H9 (cell line): ENCODE measurements around the gene SPINT3. TPM values are rescaled to one million over a fixed set of nuclear protein-coding genes. Genes with fewer than 3 reads are reported as not detected.

ENCODE experiments used
- DNase-seq: peaks from one replicate; pipeline ENCODE4 v3.0.0-alpha.2; 2017
- H2AFZ ChIP-seq: one replicate; pipeline ENCODE4 v1.6.1; 2013; ENCODE audit warnings: mild to moderate bottlenecking, low read length, control low read depth, moderate library complexity
- H2AK5ac ChIP-seq: 2 replicates; pipeline ENCODE4 v1.6.1; 2013; ENCODE audit warnings: low read length, control low read depth, mixed read lengths; ENCODE audit not compliant: insufficient read length
- H2BK120ac ChIP-seq: one replicate; pipeline ENCODE4 v1.6.1; 2013; ENCODE audit warnings: low read depth, mild to moderate bottlenecking, low read length, control low read depth, inconsistent platforms; ENCODE audit not compliant: poor library complexity, severe bottlenecking
- H2BK12ac ChIP-seq: 2 replicates; pipeline ENCODE4 v1.6.1; 2013; ENCODE audit warnings: low read length, control low read depth, mixed read lengths, low read depth; ENCODE audit not compliant: insufficient read length
- H2BK15ac ChIP-seq: 2 replicates; pipeline ENCODE4 v1.6.1; 2013; ENCODE audit warnings: low read depth, low read length, control low read depth
- H2BK20ac ChIP-seq: one replicate; pipeline ENCODE4 v1.6.1; 2013; ENCODE audit warnings: low read depth, mild to moderate bottlenecking, low read length, control low read depth, inconsistent platforms; ENCODE audit not compliant: poor library complexity, severe bottlenecking
- H2BK5ac ChIP-seq: 2 replicates; pipeline ENCODE4 v1.6.1; 2013; ENCODE audit warnings: low read length, control low read depth, mixed read lengths; ENCODE audit not compliant: insufficient read length
- H3K14ac ChIP-seq: 2 replicates; pipeline ENCODE4 v1.6.1; 2013; ENCODE audit warnings: low read length, control low read depth; ENCODE audit not compliant: insufficient read depth
- H3K18ac ChIP-seq: 2 replicates; pipeline ENCODE4 v1.6.1; 2013; ENCODE audit warnings: low read depth, mild to moderate bottlenecking, mixed read lengths, low read length, control low read depth; ENCODE audit not compliant: insufficient read length
- H3K23ac ChIP-seq: 2 replicates; pipeline ENCODE4 v1.6.1; 2013; ENCODE audit warnings: low read length, control low read depth, mixed read lengths, low read depth; ENCODE audit not compliant: insufficient read length
- H3K23me2 ChIP-seq: 2 replicates; pipeline ENCODE4 v1.6.1; 2013; ENCODE audit warnings: low read depth, mild to moderate bottlenecking, mixed read lengths, low read length, control low read depth; ENCODE audit not compliant: insufficient read length, poor library complexity, severe bottlenecking
- H3K27ac ChIP-seq: 2 replicates; pipeline ENCODE4 v1.5.1; 2013; ENCODE audit warnings: low read length, control low read depth, mixed read lengths, low read depth; ENCODE audit not compliant: insufficient read length
- H3K27me3 ChIP-seq: 2 replicates; pipeline ENCODE4 v1.6.1; 2013; ENCODE audit warnings: low read length, control low read depth, inconsistent platforms; ENCODE audit not compliant: insufficient read depth
- H3K4ac ChIP-seq: 2 replicates; pipeline ENCODE4 v1.6.1; 2013; ENCODE audit warnings: low read depth, mild to moderate bottlenecking, control low read depth, inconsistent platforms, low read length, moderate library complexity
- H3K4me1 ChIP-seq: 2 replicates; pipeline ENCODE4 v1.6.1; 2013; ENCODE audit warnings: low read length, control low read depth, inconsistent platforms; ENCODE audit not compliant: insufficient read depth
- H3K4me2 ChIP-seq: 2 replicates; pipeline ENCODE4 v1.6.1; 2013; ENCODE audit warnings: low read length, control low read depth, mixed read lengths; ENCODE audit not compliant: insufficient read length, insufficient read depth
- H3K56ac ChIP-seq: 2 replicates; pipeline ENCODE4 v1.6.1; 2013; ENCODE audit warnings: low read depth, mild to moderate bottlenecking, mixed read lengths, low read length, control low read depth; ENCODE audit not compliant: insufficient read length
- H3K79me1 ChIP-seq: 2 replicates; pipeline ENCODE4 v1.6.1; 2013; ENCODE audit warnings: low read depth, mild to moderate bottlenecking, moderate library complexity, low read length, control low read depth, inconsistent platforms; ENCODE audit not compliant: insufficient read depth, poor library complexity, severe bottlenecking
- H3K79me2 ChIP-seq: 2 replicates; pipeline ENCODE4 v1.6.1; 2013; ENCODE audit warnings: low read length, control low read depth, inconsistent platforms; ENCODE audit not compliant: insufficient read depth
- H3K9ac ChIP-seq: 2 replicates; pipeline ENCODE4 v1.6.1; 2013; ENCODE audit warnings: low read length, control low read depth, mixed read lengths; ENCODE audit not compliant: insufficient read length; ENCODE audit errors: extremely low read depth
- H3K9me3 ChIP-seq: one replicate; pipeline ENCODE4 v1.6.1; 2013; ENCODE audit warnings: low read depth, low read length, inconsistent platforms; ENCODE audit not compliant: control insufficient read depth
- H3T11ph ChIP-seq: one replicate; pipeline ENCODE4 v1.6.1; 2013; ENCODE audit warnings: mild to moderate bottlenecking, low read length, control low read depth, inconsistent platforms
- H4K20me1 ChIP-seq: one replicate; pipeline ENCODE4 v1.6.1; 2013; ENCODE audit not compliant: control insufficient read depth, insufficient read length, insufficient read depth
- H4K5ac ChIP-seq: 2 replicates; pipeline ENCODE4 v1.6.1; 2013; ENCODE audit warnings: low read depth, mild to moderate bottlenecking, mixed read lengths, low read length, control low read depth; ENCODE audit not compliant: insufficient read length
- H4K8ac ChIP-seq: replicated peaks from 2 replicates; pipeline ENCODE4 v1.6.1; 2013; ENCODE audit warnings: low read length, control low read depth, mixed read lengths, low read depth; ENCODE audit not compliant: insufficient read length
- H4K91ac ChIP-seq: 2 replicates; pipeline ENCODE4 v1.6.1; 2013; ENCODE audit warnings: low read depth, mild to moderate bottlenecking, moderate library complexity, mixed read lengths, low read length, control low read depth; ENCODE audit not compliant: insufficient read length
- H3K27ac Mint-ChIP-seq, 3 experiments: 2 replicates in 2 of 3; 3 replicates in 1 of 3; pipeline ENCODE4 v1.8.0; 2020 to 2021; ENCODE audit warnings: mixed read lengths in 3 of 3, mild to moderate bottlenecking in 1 of 3, moderate library complexity in 1 of 3
- H3K27me3 Mint-ChIP-seq: 2 replicates; pipeline ENCODE4 v1.8.0; 2021; ENCODE audit warnings: low read depth, mild to moderate bottlenecking, moderate library complexity, mixed read lengths
- H3K36me3 Mint-ChIP-seq, 3 experiments: 2 replicates in 2 of 3; 3 replicates in 1 of 3; pipeline ENCODE4 v1.8.0; 2020 to 2021; ENCODE audit warnings: low read depth in 3 of 3, mixed read lengths in 3 of 3; ENCODE audit not compliant: insufficient read depth in 1 of 3
- H3K4me1 Mint-ChIP-seq, 2 experiments: 2 replicates each; pipeline ENCODE4 v1.8.0; 2020; ENCODE audit warnings: mixed read lengths in 2 of 2
- H3K4me3 Mint-ChIP-seq, 2 experiments: 2 replicates in 1 of 2; 3 replicates in 1 of 2; pipeline ENCODE4 v1.8.0; 2020 to 2021; ENCODE audit warnings: mild to moderate bottlenecking in 2 of 2, mixed read lengths in 2 of 2, moderate library complexity in 1 of 2
- H3K9me3 Mint-ChIP-seq, 2 experiments: 2 replicates in 1 of 2; 3 replicates in 1 of 2; pipeline ENCODE4 v1.8.0; 2020; ENCODE audit warnings: mild to moderate bottlenecking in 2 of 2, mixed read lengths in 2 of 2, moderate library complexity in 1 of 2
- CTCF ChIP-seq: fragments of 200-600 bp; sonication (generic); conservative IDR thresholded peaks from 3 replicates; pipeline ENCODE4 v1.8.0; 2021; ENCODE audit warnings: antibody characterized with exemption, mild to moderate bottlenecking
- WGBS: extraction: QIAGEN DNeasy Blood & Tissue Kit; methylation state at CpG from one replicate; pipeline ENCODE4 v1.1.7; 2013; ENCODE audit warnings: missing lambda C conversion rate, low lambda C conversion rate, mixed read lengths; ENCODE audit not compliant: insufficient read length; ENCODE audit errors: extremely low coverage; 5-methylcytosine and 5-hydroxymethylcytosine counted together
- total RNA-seq: library from RNA; stranded (reverse); gene quantifications from 2 replicates; pipeline ENCODE4 v1.2.1, GENCODE V29; 2021

The SPINT3 gene
- total RNA-seq, 1 experiment from 2014 or later: not detected

GRCh38 chr20:45469336-45470261 is 45.8 kb downstream of the SPINT3 start, which contains the start of gene WFDC2:
WFDC2 (plus strand) TSS chr20:45469753; CDS start chr20:45469782, 29 bp downstream.
- Mint-ChIP-seq H3K27ac (no peak within 1 kb of the TSS; a peak in 1 of 7 replicates), H3K27me3 (peaks cover 23% of the 10 kb centered on the region), H3K4me3 (peak within 1 kb of the TSS; percentile 77 to 82), H3K9me3 (peaks cover 0 to 2% of the 10 kb centered on the region in 2 experiments; a peak in 1 of 5 replicates), H3K4me1 (peaks cover 26 to 33% of the 10 kb centered on the region in 2 experiments), H3K36me3 (peaks cover 5 to 17% (median 6%) of the 10 kb centered on the region in 3 experiments)
- Histone ChIP-seq H4K8ac (no peak within 1 kb of the TSS), H2BK15ac (no peak within 1 kb of the TSS), H3K14ac (peak within 1 kb of the TSS; percentile 42; the same call in 1 of the 2 replicates), H3K27ac (no peak within 1 kb of the TSS), H3T11ph (no peak within 1 kb of the TSS), H2BK20ac (no peak within 1 kb of the TSS), H3K9me3 (no peaks in the 10 kb centered on the region), H3K27me3 (no peaks in the 10 kb centered on the region), H3K79me2 (no peaks in the 10 kb centered on the region), H3K4me1 (no peaks in the 10 kb centered on the region), H4K20me1 (no peaks in the 10 kb centered on the region), H3K79me1 (no peaks in the 10 kb centered on the region), H2BK120ac (no peak within 1 kb of the TSS), H4K91ac (no peak within 1 kb of the TSS), H3K4ac (no peak within 1 kb of the TSS), H3K56ac (no peak within 1 kb of the TSS), H2AK5ac (no peak within 1 kb of the TSS), H3K23me2 (peaks cover 22% of the 10 kb centered on the region), H2BK5ac (no peak within 1 kb of the TSS), H2BK12ac (no peak within 1 kb of the TSS), H4K5ac (no peak within 1 kb of the TSS), H3K23ac (no peak within 1 kb of the TSS), H3K9ac (peak within 1 kb of the TSS; percentile 32), H2AFZ (no peak within 1 kb of the TSS), H3K4me2 (peak within 1 kb of the TSS; percentile 58), H3K18ac (no peak within 1 kb of the TSS)
- DNase-seq: peak; percentile 78
- no CpG with 5 or more reads among the region's 54 CpGs for WGBS
- TF ChIP-seq CTCF: peak; percentile 44; the same call in 2 of the 3 replicates
